Neural crest cell (in vitro differentiated cells): Measurements from ENCODE around the gene APBA1. TPM values are rescaled to one million over a fixed set of nuclear protein-coding genes. Genes with fewer than 3 reads are reported as not detected.

Experiments
- DNase-seq: peaks from one replicate; pipeline ENCODE4 v3.0.0; 2021; ENCODE audit warnings: low read depth, mixed read lengths, low spot score
- H3K27ac Mint-ChIP-seq: one replicate; pipeline ENCODE4 v1.8.0; 2021; ENCODE audit warnings: mild to moderate bottlenecking, mixed read lengths; ENCODE audit not compliant: unreplicated experiment
- H3K27me3 Mint-ChIP-seq: 2 replicates; pipeline ENCODE4 v1.8.0; 2021; ENCODE audit warnings: low read depth, mild to moderate bottlenecking, mixed read lengths
- H3K36me3 Mint-ChIP-seq: 2 replicates; pipeline ENCODE4 v1.8.0; 2021; ENCODE audit warnings: low read depth, mild to moderate bottlenecking, mixed read lengths
- H3K4me1 Mint-ChIP-seq: 2 replicates; pipeline ENCODE4 v1.8.0; 2021; ENCODE audit warnings: mixed read lengths
- H3K4me3 Mint-ChIP-seq: one replicate; pipeline ENCODE4 v1.8.0; 2021; ENCODE audit warnings: mild to moderate bottlenecking, mixed read lengths
- H3K9me3 Mint-ChIP-seq: 2 replicates; pipeline ENCODE4 v1.8.0; 2021; ENCODE audit warnings: mixed read lengths
- CTCF ChIP-seq: fragments of 200-600 bp; sonication (generic); conservative IDR thresholded peaks from 2 replicates; pipeline ENCODE4 v1.5.0; 2021; ENCODE audit warnings: antibody characterized with exemption, mild to moderate bottlenecking
- total RNA-seq: library from RNA; stranded (reverse); gene quantifications from 2 replicates; pipeline ENCODE4 v1.2.1, GENCODE V29; 2021

APBA1 gene
- total RNA-seq, 1 donor from 2014 or later = 3.7 TPM

DNA sequence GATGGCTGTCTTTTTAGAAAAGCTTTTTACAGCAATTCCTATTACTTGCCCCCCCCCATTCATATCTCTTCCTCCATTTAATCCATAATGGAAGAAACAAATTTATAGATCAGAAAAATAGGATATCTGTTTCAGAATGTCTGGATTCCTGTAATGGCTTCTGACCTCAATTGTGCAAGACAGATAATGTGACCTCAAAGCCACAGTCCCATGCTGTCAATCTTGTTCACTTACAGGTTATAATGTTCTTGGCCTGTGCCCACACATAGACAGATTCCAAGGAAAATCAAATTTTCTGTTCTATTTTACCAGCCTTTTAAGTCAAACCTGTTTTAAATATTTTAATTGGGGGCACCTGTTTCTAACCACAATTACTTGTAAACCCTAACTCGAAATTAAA is 203.8 kb downstream of the APBA1 start:
- no peak for TF ChIP-seq CTCF
- Mint-ChIP-seq H3K36me3 (no peaks in the 10 kb centered on the region), H3K4me3 (no peak overlapping the region), H3K27me3 (no peaks in the 10 kb centered on the region), H3K4me1 (peaks cover 23% of the 10 kb centered on the region), H3K9me3 (no peaks in the 10 kb centered on the region), H3K27ac (no peak overlapping the region)
- DNase-seq = no peak

GRCh38 chr9:69466151-69466550 is 206.0 kb downstream of the APBA1 start:
- TF ChIP-seq CTCF = no peak
- peaks cover 11% of the 10 kb centered on the region for H3K4me1 Mint-ChIP-seq
- no peaks in the 10 kb centered on the region for H3K27me3 Mint-ChIP-seq
- no peak overlapping the region for H3K4me3 Mint-ChIP-seq
- H3K36me3 Mint-ChIP-seq = no peaks in the 10 kb centered on the region
- H3K9me3 Mint-ChIP-seq = no peaks in the 10 kb centered on the region
- DNase-seq = no peak
- no peak overlapping the region for H3K27ac Mint-ChIP-seq

DNA sequence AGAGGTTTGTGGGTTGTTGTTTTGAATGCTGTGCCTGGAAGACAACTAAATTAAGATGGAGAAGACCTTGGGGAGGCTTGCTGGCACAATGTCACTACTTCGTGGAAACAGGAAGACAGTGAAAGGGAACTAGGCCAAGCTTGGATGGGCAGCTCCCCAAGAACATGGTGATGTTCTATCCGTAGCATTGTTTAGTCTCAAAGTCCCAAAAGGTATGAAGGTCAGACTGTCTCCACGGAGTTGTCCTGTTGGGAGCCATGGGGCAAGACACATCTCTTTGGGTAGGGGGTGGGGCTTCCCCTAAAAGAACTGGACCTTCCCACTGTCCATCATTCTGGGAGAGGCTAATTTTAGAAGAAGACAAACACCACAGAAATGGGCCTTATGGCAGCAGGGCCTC is 206.7 kb downstream of the APBA1 start:
- no peaks in the 10 kb centered on the region for H3K9me3 Mint-ChIP-seq

GRCh38 chr9:69463497-69464068 is 208.6 kb downstream of the APBA1 start:
- H3K27me3 Mint-ChIP-seq = no peaks in the 10 kb centered on the region
- no peak for DNase-seq
- peaks cover 10% of the 10 kb centered on the region for H3K4me1 Mint-ChIP-seq
- H3K4me3 Mint-ChIP-seq = no peak overlapping the region
- no peak for TF ChIP-seq CTCF
- no peak overlapping the region for H3K27ac Mint-ChIP-seq
- H3K9me3 Mint-ChIP-seq = no peaks in the 10 kb centered on the region
- no peaks in the 10 kb centered on the region for H3K36me3 Mint-ChIP-seq

More for the DNA sequence above, 206.7 kb downstream of the APBA1 start:
- H3K27ac Mint-ChIP-seq = no peak overlapping the region
- H3K36me3 Mint-ChIP-seq = no peaks in the 10 kb centered on the region
- H3K27me3 Mint-ChIP-seq = no peaks in the 10 kb centered on the region
- no peak for DNase-seq
- TF ChIP-seq CTCF = no peak
- peaks cover 10% of the 10 kb centered on the region for H3K4me1 Mint-ChIP-seq
- H3K4me3 Mint-ChIP-seq = no peak overlapping the region

DNA sequence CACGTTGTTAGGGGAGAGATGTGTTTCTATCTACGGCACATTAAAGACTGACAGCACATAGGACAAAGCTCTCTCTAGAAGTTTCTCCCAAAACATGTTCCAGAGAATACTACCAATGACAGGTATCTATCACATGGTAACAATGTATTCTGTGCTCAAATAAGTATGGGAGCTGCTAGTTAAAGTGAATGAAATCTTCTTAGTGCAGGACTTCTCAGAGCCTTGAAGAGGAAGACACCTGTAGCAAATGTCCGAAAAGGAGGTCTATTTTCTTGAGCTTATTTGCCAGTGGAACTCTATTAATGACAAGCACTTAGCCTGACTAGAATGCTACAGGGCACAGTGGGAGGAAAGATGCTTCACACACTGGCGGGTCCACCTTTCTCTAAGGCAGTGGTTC is 209.8 kb downstream of the APBA1 start:
- TF ChIP-seq CTCF = no peak
- H3K36me3 Mint-ChIP-seq = no peaks in the 10 kb centered on the region

More for the DNA sequence above, 209.8 kb downstream of the APBA1 start:
- no peak overlapping the region for H3K27ac Mint-ChIP-seq
- DNase-seq = no peak
- H3K4me1 Mint-ChIP-seq = peaks cover 10% of the 10 kb centered on the region
- no peak overlapping the region for H3K4me3 Mint-ChIP-seq
- H3K9me3 Mint-ChIP-seq = no peaks in the 10 kb centered on the region
- H3K27me3 Mint-ChIP-seq = no peaks in the 10 kb centered on the region
